GM12878 (cell line): Measurements from ENCODE around the gene NEO1. TPM values are rescaled to one million over a fixed set of nuclear protein-coding genes. Genes with fewer than 3 reads are reported as not detected.

Experiments
- ATAC-seq: fragments of 200-7000 bp; cut with Tn5 transposase; 3 replicates; pipeline ENCODE4 v1.9.1; 2020; ENCODE audit warnings: mild to moderate bottlenecking, moderate library complexity
- BruUV-seq: library from RNA; stranded (reverse); fragments of 400-500 nt; replicated peaks from 2 replicates; lab custom pipeline; 2021; lab: Mats Ljungman, UMichigan
- CTCF ChIA-PET: fragments of 300-600 bp; sonication (Branson Sonifier 250); formaldehyde crosslinking; extraction: SDS; loops from one replicate; lab custom pipeline; 2021; ENCODE audit warnings: inconsistent platforms; lab: Yijun Ruan, JAX
- POLR2A ChIA-PET: fragments of 350-600 bp; formaldehyde crosslinking; extraction: SDS; loops from one replicate; lab custom pipeline; 2021; ENCODE audit warnings: inconsistent platforms; lab: Charles Lee
- RAD21 ChIA-PET: fragments of 300-600 bp; sonication (Branson Sonifier 250); formaldehyde crosslinking; loops from one replicate; lab custom pipeline; 2023; ENCODE audit warnings: antibody characterized with exemption; ENCODE audit not compliant: unreplicated experiment; lab: Charles Lee
- SMC1A ChIA-PET: fragments of 300-600 bp; sonication (Branson Sonifier 250); formaldehyde crosslinking; loops from one replicate; lab custom pipeline; 2023; ENCODE audit not compliant: unreplicated experiment, uncharacterized antibody; lab: Charles Lee
- DNase-seq: peaks from one replicate; pipeline ENCODE4 v3.0.0-alpha.2; 2011; ENCODE audit warnings: low read depth, low spot score
- FAIRE-seq: peaks from 3 replicates; lab custom pipeline; 2011; peaks lifted over from hg19 to GRCh38; lab: Jason Lieb, UNC
- H2AFZ ChIP-seq: 2 replicates; pipeline ENCODE4 v1.6.0; 2011; ENCODE audit warnings: low read depth, low read length, control low read depth; ENCODE audit not compliant: control insufficient read depth
- H3K27ac ChIP-seq: 2 replicates; pipeline ENCODE4 v1.5.1; 2011; ENCODE audit warnings: control low read depth; ENCODE audit not compliant: control insufficient read depth, insufficient read depth
- H3K27me3 ChIP-seq, 2 experiments: replicated peaks in 1 of 2; 2 replicates each; pipeline versions ENCODE4 v1.6.0 to v1.6.1; 2011; ENCODE audit warnings: low read length in 1 of 2; ENCODE audit not compliant: control insufficient read depth in 2 of 2, insufficient read depth in 2 of 2
- H3K36me3 ChIP-seq, 2 experiments: 2 replicates each; pipeline ENCODE4 v1.5.1; 2011; ENCODE audit warnings: low read length in 1 of 2; ENCODE audit not compliant: control insufficient read depth in 2 of 2, insufficient read depth in 2 of 2
- H3K4me1 ChIP-seq: 2 replicates; pipeline ENCODE4 v1.6.1; 2011; ENCODE audit warnings: mild to moderate bottlenecking, low read length, moderate library complexity, mixed read lengths; ENCODE audit not compliant: control insufficient read depth, insufficient read depth
- H3K4me2 ChIP-seq: 2 replicates; pipeline ENCODE4 v1.6.0; 2011; ENCODE audit warnings: control low read depth; ENCODE audit not compliant: control insufficient read depth, insufficient read depth
- H3K4me3 ChIP-seq: fragments of 200-600 bp; sonication (generic); 2 replicates; pipeline ENCODE4 v1.5.1; 2016
- H3K79me2 ChIP-seq: 2 replicates; pipeline ENCODE4 v1.6.0; 2011; ENCODE audit warnings: low read length; ENCODE audit not compliant: control insufficient read depth, insufficient read depth
- H3K9ac ChIP-seq: 2 replicates; pipeline ENCODE4 v1.8.0; 2011; ENCODE audit warnings: low read length, control low read depth, mixed read lengths; ENCODE audit not compliant: control insufficient read depth, insufficient read depth
- H3K9me3 ChIP-seq: replicated peaks from 3 replicates; pipeline ENCODE4 v1.5.1; 2011; ENCODE audit warnings: mild to moderate bottlenecking, low read length; ENCODE audit not compliant: control insufficient read depth, insufficient read depth
- H4K20me1 ChIP-seq: 2 replicates; pipeline ENCODE4 v1.6.0; 2011; ENCODE audit not compliant: control insufficient read depth, insufficient read depth
- HCFC1 ChIP-seq: fragments of 150-350 bp; IDR thresholded peaks from 2 replicates; pipeline ENCODE4 v1.6.1; 2014; ENCODE audit warnings: low read length
- IKZF1 ChIP-seq: fragments of 450-650 bp; conservative IDR thresholded peaks from 2 replicates; pipeline ENCODE4 v1.6.1; 2017; ENCODE audit warnings: antibody characterized with exemption, mild to moderate bottlenecking
- MEF2B ChIP-seq: fragments of 450-650 bp; IDR thresholded peaks from 2 replicates; pipeline ENCODE4 v1.6.1; 2018; ENCODE audit warnings: mild to moderate bottlenecking, moderate library complexity; ENCODE audit not compliant: partially characterized antibody, poor library complexity, severe bottlenecking
- NBN ChIP-seq: fragments of 450-650 bp; IDR thresholded peaks from 2 replicates; pipeline ENCODE4 v1.6.1; 2016
- RBBP5 ChIP-seq: fragments of 200-600 bp; sonication (generic); conservative IDR thresholded peaks from 2 replicates; pipeline ENCODE4 v1.6.1; 2016
- SMARCA5 ChIP-seq: fragments of 450-650 bp; IDR thresholded peaks from 2 replicates; pipeline ENCODE4 v1.6.1; 2017; ENCODE audit warnings: mild to moderate bottlenecking
- SUPT20H ChIP-seq: IDR thresholded peaks from 2 replicates; pipeline ENCODE4 v1.6.1; 2011; ENCODE audit warnings: low read depth, mild to moderate bottlenecking, low read length, moderate library complexity, borderline replicate concordance; ENCODE audit not compliant: control insufficient read depth
- WGBS: methylation state at CpG from one replicate; pipeline ENCODE4 v1.1.6; 2016; ENCODE audit warnings: low lambda C conversion rate; ENCODE audit not compliant: insufficient replicate concordance, insufficient coverage; ENCODE audit errors: missing lambda C conversion rate; 5-methylcytosine and 5-hydroxymethylcytosine counted together
- in situ Hi-C: fragments of 300-500 bp; cut with MboI; formaldehyde crosslinking; loops from 9 replicates; pipeline ENCODE4 v1.14.3; 2018; ENCODE audit warnings: mixed read lengths
- intact Hi-C: fragments of 100-400 bp; cut with micrococcal nuclease; formaldehyde crosslinking; loops from one replicate; pipeline ENCODE4 v1.14.2; 2022; ENCODE audit not compliant: unreplicated experiment
- polyA plus RNA-seq, 11 experiments: library from polyadenylated mRNA; depleted of rRNA in 4 of 11; unstranded in 6 of 11; stranded (reverse) in 5 of 11; fragments of >200 nt; fragmentation: Nextera tagmentation in 4 of 11; fragmentation: Illumina TruSeq in 1 of 11; extraction: Ambion mirVana in 4 of 11; extraction: Trizol in 1 of 11; gene quantifications; 1 replicate in 1 of 11; 2 replicates in 10 of 11; pipeline versions ENCODE4 v1.2.1 to v1.2.3, GENCODE V29; 2011 to 2016; ENCODE audit warnings: inconsistent platforms in 2 of 11, missing spikeins in 2 of 11, low read depth in 1 of 11
- total RNA-seq, 4 experiments: library from RNA; depleted of rRNA in 3 of 4; stranded (reverse); fragments of >200 nt in 3 of 4; fragmentation: Illumina TruSeq in 1 of 4; extraction: Trizol in 1 of 4; gene quantifications; 2 replicates each; pipeline versions ENCODE4 v1.2.1 to v1.2.3, GENCODE V29; 2013 to 2021
- TF ChIP-seq, protein P1 (sequence below): IDR thresholded peaks from 2 replicates; pipeline ENCODE4 v1.6.1; 2012; ENCODE audit warnings: mild to moderate bottlenecking, low read depth, low read length
- TF ChIP-seq, protein P2 (sequence below): fragments of 450-650 bp; IDR thresholded peaks from 2 replicates; pipeline ENCODE4 v1.6.1; 2017; ENCODE audit warnings: mild to moderate bottlenecking, low read depth, inconsistent platforms; ENCODE audit not compliant: poor library complexity, severe bottlenecking
- TF ChIP-seq, protein P3 (sequence below): IDR thresholded peaks from 2 replicates; pipeline ENCODE4 v1.6.1; 2011; ENCODE audit warnings: low read depth, mild to moderate bottlenecking, low read length, moderate library complexity, borderline replicate concordance; ENCODE audit errors: extremely low read depth
- TF ChIP-seq, protein P4 (sequence below): fragments of 450-650 bp; IDR thresholded peaks from 2 replicates; pipeline ENCODE4 v1.6.1; 2016; ENCODE audit warnings: mild to moderate bottlenecking

Gene NEO1
- total and polyA plus RNA-seq, 10 of the 15 experiments (the other 5 are each of a cell fraction or from before 2014, with no cell fraction given), result 0.03 to 2.0 (median 0.32) TPM

DNA sequence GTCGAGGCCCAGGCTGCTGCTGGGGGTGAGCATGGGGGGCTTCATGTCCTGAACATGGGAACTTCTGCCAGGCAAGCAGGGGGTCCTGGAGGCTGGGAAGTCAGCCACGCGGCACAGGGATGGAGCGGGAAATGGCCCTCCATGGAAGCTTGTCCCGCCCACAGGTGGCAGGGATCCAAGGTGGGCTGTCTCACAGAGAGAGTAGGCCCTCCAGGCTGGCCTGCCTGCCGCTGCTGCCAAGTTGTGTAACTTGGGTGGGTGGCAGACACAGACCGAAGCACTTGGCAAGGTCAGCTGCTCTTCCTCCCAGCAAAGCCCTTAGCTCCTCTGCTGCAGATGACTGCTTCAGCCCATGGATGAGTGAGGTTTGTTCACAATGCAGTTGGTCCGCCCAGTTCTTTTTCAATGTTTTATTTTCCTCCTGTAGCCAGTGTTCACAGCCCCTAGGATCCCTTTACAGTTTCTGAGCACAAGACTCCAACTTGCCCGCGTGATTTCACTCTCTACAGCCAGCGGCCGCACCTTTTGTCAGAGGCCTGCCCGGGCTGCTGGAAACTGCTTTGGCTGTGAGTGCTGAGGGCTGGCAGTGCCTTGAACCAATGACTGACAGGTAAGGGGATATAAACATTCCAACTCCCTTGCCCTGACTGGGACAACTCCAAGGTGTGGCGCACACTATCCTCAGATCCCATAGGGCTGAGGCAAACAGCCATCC lies 289.8 kb downstream of the NEO1 start (continued):
- TF ChIP-seq, protein P1, sequence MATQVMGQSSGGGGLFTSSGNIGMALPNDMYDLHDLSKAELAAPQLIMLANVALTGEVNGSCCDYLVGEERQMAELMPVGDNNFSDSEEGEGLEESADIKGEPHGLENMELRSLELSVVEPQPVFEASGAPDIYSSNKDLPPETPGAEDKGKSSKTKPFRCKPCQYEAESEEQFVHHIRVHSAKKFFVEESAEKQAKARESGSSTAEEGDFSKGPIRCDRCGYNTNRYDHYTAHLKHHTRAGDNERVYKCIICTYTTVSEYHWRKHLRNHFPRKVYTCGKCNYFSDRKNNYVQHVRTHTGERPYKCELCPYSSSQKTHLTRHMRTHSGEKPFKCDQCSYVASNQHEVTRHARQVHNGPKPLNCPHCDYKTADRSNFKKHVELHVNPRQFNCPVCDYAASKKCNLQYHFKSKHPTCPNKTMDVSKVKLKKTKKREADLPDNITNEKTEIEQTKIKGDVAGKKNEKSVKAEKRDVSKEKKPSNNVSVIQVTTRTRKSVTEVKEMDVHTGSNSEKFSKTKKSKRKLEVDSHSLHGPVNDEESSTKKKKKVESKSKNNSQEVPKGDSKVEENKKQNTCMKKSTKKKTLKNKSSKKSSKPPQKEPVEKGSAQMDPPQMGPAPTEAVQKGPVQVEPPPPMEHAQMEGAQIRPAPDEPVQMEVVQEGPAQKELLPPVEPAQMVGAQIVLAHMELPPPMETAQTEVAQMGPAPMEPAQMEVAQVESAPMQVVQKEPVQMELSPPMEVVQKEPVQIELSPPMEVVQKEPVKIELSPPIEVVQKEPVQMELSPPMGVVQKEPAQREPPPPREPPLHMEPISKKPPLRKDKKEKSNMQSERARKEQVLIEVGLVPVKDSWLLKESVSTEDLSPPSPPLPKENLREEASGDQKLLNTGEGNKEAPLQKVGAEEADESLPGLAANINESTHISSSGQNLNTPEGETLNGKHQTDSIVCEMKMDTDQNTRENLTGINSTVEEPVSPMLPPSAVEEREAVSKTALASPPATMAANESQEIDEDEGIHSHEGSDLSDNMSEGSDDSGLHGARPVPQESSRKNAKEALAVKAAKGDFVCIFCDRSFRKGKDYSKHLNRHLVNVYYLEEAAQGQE, result no peak
- no peak for TF ChIP-seq RBBP5
- TF ChIP-seq IKZF1, result no peak
- no peak for TF ChIP-seq SUPT20H
- no peak for TF ChIP-seq MEF2B

DNA sequence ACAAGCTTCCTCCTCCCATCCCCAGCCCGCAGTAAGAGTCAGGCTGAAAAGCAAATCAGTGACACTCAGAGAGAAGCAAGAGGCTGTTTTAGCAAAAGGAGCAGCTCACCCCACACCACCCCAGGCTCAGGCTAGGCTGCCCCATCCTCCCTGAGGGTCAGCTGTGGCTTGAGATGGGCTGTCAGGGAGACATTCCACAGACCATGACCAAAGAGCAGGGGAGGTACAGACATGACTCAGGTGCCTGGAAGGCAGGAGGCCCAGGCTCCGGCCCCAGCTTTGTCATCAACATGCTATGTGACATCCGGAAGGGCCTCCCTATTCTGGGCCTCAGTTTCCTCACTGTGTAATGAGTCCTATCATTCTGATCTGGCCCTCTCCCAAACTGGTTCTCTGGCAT lies 291.8 kb downstream of the NEO1 start:
- Histone ChIP-seq H3K9ac (no peak overlapping the region), H3K79me2 (no peaks in the 10 kb centered on the region), H4K20me1 (no peaks in the 10 kb centered on the region; the same call in none of the 2 replicates), H3K27me3 (no peaks in the 10 kb centered on the region), H3K4me2 (no peak overlapping the region), H3K27ac (no peak overlapping the region), H3K4me3 (no peak overlapping the region), H3K4me1 (no peaks in the 10 kb centered on the region), H2AFZ (no peak overlapping the region), H3K36me3 (no peaks in the 10 kb centered on the region), H3K9me3 (no peaks in the 10 kb centered on the region)
- ChIA-PET CTCF (no interaction called here), RAD21 (no interaction called here), POLR2A (no interaction called here), SMC1A (no interaction called here)
- ATAC-seq (no peak), FAIRE-seq (no peak), DNase-seq (no peak)
- WGBS, result 4% methylated on average over 3 of the region's 3 CpGs
- TF ChIP-seq NBN, result no peak
- TF ChIP-seq, protein P2, sequence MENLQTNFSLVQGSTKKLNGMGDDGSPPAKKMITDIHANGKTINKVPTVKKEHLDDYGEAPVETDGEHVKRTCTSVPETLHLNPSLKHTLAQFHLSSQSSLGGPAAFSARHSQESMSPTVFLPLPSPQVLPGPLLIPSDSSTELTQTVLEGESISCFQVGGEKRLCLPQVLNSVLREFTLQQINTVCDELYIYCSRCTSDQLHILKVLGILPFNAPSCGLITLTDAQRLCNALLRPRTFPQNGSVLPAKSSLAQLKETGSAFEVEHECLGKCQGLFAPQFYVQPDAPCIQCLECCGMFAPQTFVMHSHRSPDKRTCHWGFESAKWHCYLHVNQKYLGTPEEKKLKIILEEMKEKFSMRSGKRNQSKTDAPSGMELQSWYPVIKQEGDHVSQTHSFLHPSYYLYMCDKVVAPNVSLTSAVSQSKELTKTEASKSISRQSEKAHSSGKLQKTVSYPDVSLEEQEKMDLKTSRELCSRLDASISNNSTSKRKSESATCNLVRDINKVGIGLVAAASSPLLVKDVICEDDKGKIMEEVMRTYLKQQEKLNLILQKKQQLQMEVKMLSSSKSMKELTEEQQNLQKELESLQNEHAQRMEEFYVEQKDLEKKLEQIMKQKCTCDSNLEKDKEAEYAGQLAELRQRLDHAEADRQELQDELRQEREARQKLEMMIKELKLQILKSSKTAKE, result no peak
- no peak for TF ChIP-seq HCFC1
- TF ChIP-seq, protein P3, sequence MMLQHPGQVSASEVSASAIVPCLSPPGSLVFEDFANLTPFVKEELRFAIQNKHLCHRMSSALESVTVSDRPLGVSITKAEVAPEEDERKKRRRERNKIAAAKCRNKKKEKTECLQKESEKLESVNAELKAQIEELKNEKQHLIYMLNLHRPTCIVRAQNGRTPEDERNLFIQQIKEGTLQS, result no peak
- TF ChIP-seq SMARCA5, result no peak
- TF ChIP-seq, protein P4, sequence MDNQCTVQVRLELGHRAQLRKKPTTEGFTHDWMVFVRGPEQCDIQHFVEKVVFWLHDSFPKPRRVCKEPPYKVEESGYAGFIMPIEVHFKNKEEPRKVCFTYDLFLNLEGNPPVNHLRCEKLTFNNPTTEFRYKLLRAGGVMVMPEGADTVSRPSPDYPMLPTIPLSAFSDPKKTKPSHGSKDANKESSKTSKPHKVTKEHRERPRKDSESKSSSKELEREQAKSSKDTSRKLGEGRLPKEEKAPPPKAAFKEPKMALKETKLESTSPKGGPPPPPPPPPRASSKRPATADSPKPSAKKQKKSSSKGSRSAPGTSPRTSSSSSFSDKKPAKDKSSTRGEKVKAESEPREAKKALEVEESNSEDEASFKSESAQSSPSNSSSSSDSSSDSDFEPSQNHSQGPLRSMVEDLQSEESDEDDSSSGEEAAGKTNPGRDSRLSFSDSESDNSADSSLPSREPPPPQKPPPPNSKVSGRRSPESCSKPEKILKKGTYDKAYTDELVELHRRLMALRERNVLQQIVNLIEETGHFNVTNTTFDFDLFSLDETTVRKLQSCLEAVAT, result no peak
- no peak for TF ChIP-seq MEF2B
- no TSS peak for BruUV-seq
- in situ Hi-C loops, result no loop called here
- intact Hi-C loops, result no loop called here
